Measurements from ENCODE around the gene ZNF518A.

The ZNF518A gene

DNA sequence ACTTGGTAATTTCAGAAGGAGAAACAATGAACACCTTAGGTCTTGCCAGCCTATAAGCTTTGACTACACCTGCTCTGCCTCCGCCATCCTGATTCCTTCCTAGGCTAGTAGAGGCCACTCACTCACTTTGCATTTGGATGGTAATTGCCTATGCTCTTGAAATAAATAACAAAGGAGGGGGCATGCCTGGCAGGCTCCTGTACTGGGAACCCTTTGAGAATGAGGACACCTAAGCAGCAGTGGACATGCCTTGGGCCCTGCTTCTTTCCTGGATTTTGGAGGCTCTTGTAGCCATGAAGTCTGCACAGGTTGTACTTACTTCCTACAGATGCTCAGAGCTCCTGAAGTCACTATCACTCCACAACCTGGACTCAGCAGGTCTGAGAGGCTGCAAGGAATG is 75.5 kb downstream of the ZNF518A start:
- H4K20me1 ChIP-seq (ENCODE audit: control insufficient read depth, insufficient read depth, low read depth, low read length), result no peaks in the 10 kb centered on the region
- H3K79me2 ChIP-seq (ENCODE audit: control insufficient read depth, low read length), result no peaks in the 10 kb centered on the region
- no peaks in the 10 kb centered on the region for H3K9me2 ChIP-seq (replicated peaks; ENCODE audit: control insufficient read depth, low read length)
- H3K27me3 ChIP-seq (ENCODE audit: control insufficient read depth, low read length), result no peaks in the 10 kb centered on the region
- no peaks in the 10 kb centered on the region for H3K4me1 ChIP-seq (ENCODE audit: control insufficient read depth, low read length)
- peaks cover 6% of the 10 kb centered on the region; the same call in 1 of the 2 replicates for H3F3A ChIP-seq (ENCODE audit: control insufficient read depth, insufficient read depth)
- no peak overlapping the region for H3K27ac ChIP-seq (ENCODE audit: low read depth, low read length)
- H3K9me3 ChIP-seq (ENCODE audit: control insufficient read depth, insufficient read depth, low read length), result no peaks in the 10 kb centered on the region
- peaks cover 94% of the 10 kb centered on the region for H3K36me3 ChIP-seq (ENCODE audit: control insufficient read depth, low read length)
- no peak overlapping the region for H3K4me2 ChIP-seq (ENCODE audit: low read length)
- H3K4me3 ChIP-seq (ENCODE audit: low read length), result no peak overlapping the region
- no peak for TF ChIP-seq EZH2phosphoT487 (IDR thresholded peaks at IDR 0.05; ENCODE audit: borderline replicate concordance, low read length)
- no peak for TF ChIP-seq CTCF (IDR thresholded peaks at IDR 0.05; ENCODE audit: low read depth, low read length, poor library complexity, severe bottlenecking)

GRCh38 chr10:96208271-96208670 is 78.2 kb downstream of the ZNF518A start:
- no peaks in the 10 kb centered on the region for H3K9me3 ChIP-seq (ENCODE audit: control insufficient read depth, insufficient read depth, low read length)
- no peaks in the 10 kb centered on the region for H4K20me1 ChIP-seq (ENCODE audit: control insufficient read depth, insufficient read depth, low read depth, low read length)
- H3F3A ChIP-seq (ENCODE audit: control insufficient read depth, insufficient read depth), result 0 out of 2 replicates have a peak, but pooled peaks cover 4% of the 10 kb centered on the region
- H3K4me1 ChIP-seq (ENCODE audit: control insufficient read depth, low read length), result no peaks in the 10 kb centered on the region
- no peaks in the 10 kb centered on the region for H3K27me3 ChIP-seq (ENCODE audit: control insufficient read depth, low read length)
- H3K4me3 ChIP-seq (ENCODE audit: low read length), result no peak overlapping the region
- no peaks in the 10 kb centered on the region for H3K9me2 ChIP-seq (replicated peaks; ENCODE audit: control insufficient read depth, low read length)
- no peak for TF ChIP-seq CTCF (IDR thresholded peaks at IDR 0.05; ENCODE audit: low read depth, low read length, poor library complexity, severe bottlenecking)
- no peak for TF ChIP-seq EZH2phosphoT487 (IDR thresholded peaks at IDR 0.05; ENCODE audit: borderline replicate concordance, low read length)
- H3K27ac ChIP-seq (ENCODE audit: low read depth, low read length), result no peak overlapping the region
- H3K79me2 ChIP-seq (ENCODE audit: control insufficient read depth, low read length), result no peaks in the 10 kb centered on the region
- peaks cover 96% of the 10 kb centered on the region for H3K36me3 ChIP-seq (ENCODE audit: control insufficient read depth, low read length)
- no peak overlapping the region for H3K4me2 ChIP-seq (ENCODE audit: low read length)

DNA sequence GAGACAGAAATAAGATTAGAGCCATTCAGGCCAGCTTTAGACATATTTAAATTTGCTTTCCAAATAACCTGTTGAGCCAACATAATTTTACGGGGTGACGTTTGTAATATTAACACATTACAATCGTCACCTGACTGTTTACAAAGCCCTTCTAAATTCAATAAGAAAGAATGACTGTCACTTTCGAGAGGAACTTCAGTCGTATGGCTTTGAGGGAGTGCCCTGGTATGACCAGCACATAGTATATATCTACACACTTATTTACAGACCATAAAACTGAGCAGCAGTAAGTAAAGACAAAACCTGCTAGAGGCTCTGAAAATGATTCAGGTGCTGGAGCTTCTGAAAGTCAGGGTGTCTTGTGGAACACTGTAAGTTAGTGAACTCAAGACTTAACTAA is 78.8 kb downstream of the ZNF518A start:
- Histone ChIP-seq H3K27ac (ENCODE audit: low read depth, low read length) (no peak overlapping the region), H3K9me2 (replicated peaks; ENCODE audit: control insufficient read depth, low read length) (no peaks in the 10 kb centered on the region), H3F3A (ENCODE audit: control insufficient read depth, insufficient read depth) (0 out of 2 replicates have a peak, but pooled peaks cover 4% of the 10 kb centered on the region), H3K4me1 (ENCODE audit: control insufficient read depth, low read length) (no peaks in the 10 kb centered on the region), H4K20me1 (ENCODE audit: control insufficient read depth, insufficient read depth, low read depth, low read length) (no peaks in the 10 kb centered on the region), H3K79me2 (ENCODE audit: control insufficient read depth, low read length) (no peaks in the 10 kb centered on the region), H3K4me2 (ENCODE audit: low read length) (no peak overlapping the region), H3K4me3 (ENCODE audit: low read length) (no peak overlapping the region), H3K36me3 (ENCODE audit: control insufficient read depth, low read length) (peaks cover 96% of the 10 kb centered on the region), H3K9me3 (ENCODE audit: control insufficient read depth, insufficient read depth, low read length) (no peaks in the 10 kb centered on the region), H3K27me3 (ENCODE audit: control insufficient read depth, low read length) (no peaks in the 10 kb centered on the region)
- TF ChIP-seq EZH2phosphoT487 (IDR thresholded peaks at IDR 0.05; ENCODE audit: borderline replicate concordance, low read length) (no peak), CTCF (IDR thresholded peaks at IDR 0.05; ENCODE audit: low read depth, low read length, poor library complexity, severe bottlenecking) (no peak)
